CD14-positive monocyte (primary cell): Measurements from ENCODE around the gene EEF1G. TPM values are rescaled to one million over a fixed set of nuclear protein-coding genes. Genes with fewer than 3 reads are reported as not detected.
"Not testable (repeated sequence)": the region's sequence is repeated elsewhere in the genome, so short reads cannot be mapped to it uniquely, and the experiment has no call there.

Source experiments
- DNase-seq, 3 donors: peaks; one replicate each; pipeline ENCODE4 v3.0.0-alpha.2; 2011 to 2022
- H2AFZ ChIP-seq: 2 replicates; pipeline ENCODE4 v1.6.0; 2012; ENCODE audit warnings: mild to moderate bottlenecking, low read depth, low read length, inconsistent platforms; ENCODE audit not compliant: insufficient read depth, poor library complexity, severe bottlenecking
- H3K27ac ChIP-seq, 2 donors: 1 replicate in 1 of 2; 2 replicates in 1 of 2; pipeline ENCODE4 v1.5.1; 2012 to 2013; ENCODE audit warnings: low read length in 2 of 2, control low read depth in 1 of 2, inconsistent platforms in 1 of 2, low read depth in 1 of 2, mild to moderate bottlenecking in 1 of 2
- H3K27me3 ChIP-seq, 2 donors: one replicate each; pipeline versions ENCODE4 v1.6.0 to v1.6.1; 2011 to 2013; ENCODE audit warnings: low read length in 2 of 2; ENCODE audit not compliant: control insufficient read depth in 2 of 2, insufficient read depth in 2 of 2
- H3K36me3 ChIP-seq, 2 donors: replicated peaks in 1 of 2; 1 replicate in 1 of 2; 2 replicates in 1 of 2; pipeline versions ENCODE4 v1.5.1 to v1.6.1; 2012 to 2013; ENCODE audit warnings: low read length in 2 of 2, control low read depth in 1 of 2, inconsistent platforms in 1 of 2, mild to moderate bottlenecking in 1 of 2; ENCODE audit not compliant: insufficient read depth in 2 of 2, control insufficient read depth in 1 of 2
- H3K4me1 ChIP-seq, 2 donors: 1 replicate in 1 of 2; 2 replicates in 1 of 2; pipeline versions ENCODE4 v1.5.1 to v1.6.1; 2012 to 2013; ENCODE audit warnings: low read length in 2 of 2, control low read depth in 1 of 2, inconsistent platforms in 1 of 2, mild to moderate bottlenecking in 1 of 2, moderate library complexity in 1 of 2; ENCODE audit not compliant: insufficient read depth in 2 of 2, control insufficient read depth in 1 of 2
- H3K4me2 ChIP-seq: replicated peaks from 2 replicates; pipeline ENCODE3; 2012; ENCODE audit warnings: low read length, moderate library complexity, mild to moderate bottlenecking; ENCODE audit not compliant: poor library complexity, severe bottlenecking; ENCODE audit errors: extremely low read depth
- H3K4me3 ChIP-seq, 3 experiments: fragments of 200-600 bp in 1 of 3; sonication (generic) in 1 of 3; replicated peaks in 1 of 3; 1 replicate in 2 of 3; 2 replicates in 1 of 3; pipeline ENCODE4 v1.5.1; 2011 to 2013; ENCODE audit warnings: low read length in 3 of 3, mild to moderate bottlenecking in 3 of 3, control low read depth in 2 of 3, low read depth in 2 of 3, inconsistent platforms in 1 of 3, moderate library complexity in 1 of 3
- H3K79me2 ChIP-seq: 2 replicates; pipeline ENCODE4 v1.6.0; 2012; ENCODE audit warnings: mild to moderate bottlenecking, control low read depth, inconsistent platforms, low read length, moderate library complexity; ENCODE audit not compliant: insufficient read depth
- H3K9ac ChIP-seq: 2 replicates; pipeline ENCODE4 v1.6.0; 2017; ENCODE audit warnings: low read length, mild to moderate bottlenecking; ENCODE audit not compliant: insufficient read depth, poor library complexity, severe bottlenecking
- H3K9me3 ChIP-seq, 2 donors: replicated peaks in 1 of 2; 1 replicate in 1 of 2; 2 replicates in 1 of 2; pipeline versions ENCODE4 v1.5.1 to v1.6.1; 2012 to 2013; ENCODE audit warnings: low read length in 2 of 2, control low read depth in 1 of 2; ENCODE audit not compliant: control insufficient read depth in 1 of 2, insufficient read depth in 1 of 2
- H4K20me1 ChIP-seq: 2 replicates; pipeline ENCODE4 v1.6.0; 2012; ENCODE audit warnings: mild to moderate bottlenecking, low read length, control low read depth, moderate library complexity; ENCODE audit not compliant: insufficient read depth
- H3K27ac Mint-ChIP-seq, 7 donors: one replicate each; pipeline ENCODE4 v1.8.0; 2020; ENCODE audit warnings: mild to moderate bottlenecking in 7 of 7, mixed read lengths in 7 of 7, moderate library complexity in 6 of 7, inconsistent platforms in 2 of 7
- H3K27me3 Mint-ChIP-seq, 3 donors: one replicate each; pipeline ENCODE4 v1.8.0; 2021 to 2022; ENCODE audit warnings: low read depth in 3 of 3, mild to moderate bottlenecking in 3 of 3, mixed read lengths in 3 of 3, moderate library complexity in 3 of 3, inconsistent platforms in 1 of 3
- H3K36me3 Mint-ChIP-seq, 2 donors: one replicate each; pipeline ENCODE4 v1.8.0; 2020; ENCODE audit warnings: mixed read lengths in 2 of 2, inconsistent platforms in 1 of 2, mild to moderate bottlenecking in 1 of 2
- H3K4me1 Mint-ChIP-seq: one replicate; pipeline ENCODE4 v1.8.0; 2020; ENCODE audit warnings: mild to moderate bottlenecking, mixed read lengths
- H3K4me3 Mint-ChIP-seq, 2 donors: one replicate each; pipeline ENCODE4 v1.8.0; 2020; ENCODE audit warnings: mild to moderate bottlenecking in 2 of 2, mixed read lengths in 2 of 2, moderate library complexity in 1 of 2
- H3K9me3 Mint-ChIP-seq, 7 donors: one replicate each; pipeline ENCODE4 v1.8.0; 2020 to 2022; ENCODE audit warnings: mixed read lengths in 7 of 7, mild to moderate bottlenecking in 6 of 7, moderate library complexity in 6 of 7, inconsistent platforms in 2 of 7
- CTCF ChIP-seq: fragments of 200-600 bp; IDR thresholded peaks from one replicate; pipeline ENCODE4 v1.8.0; 2022; ENCODE audit warnings: antibody characterized with exemption, mild to moderate bottlenecking
- WGBS: methylation state at CpG from one replicate; pipeline ENCODE4 v1.1.5; 2013; ENCODE audit warnings: missing lambda C conversion rate; ENCODE audit not compliant: insufficient coverage; 5-methylcytosine and 5-hydroxymethylcytosine counted together
- intact Hi-C, 2 donors: fragments of 100-400 bp; cut with micrococcal nuclease; formaldehyde crosslinking; loops; one replicate each; pipeline versions ENCODE4 v1.15.0 to v1.15.1; 2023
- polyA plus RNA-seq, 3 donors: library from polyadenylated mRNA; depleted of rRNA in 1 of 3; unstranded in 2 of 3; stranded (reverse) in 1 of 3; fragments of 300-500 nt in 2 of 3; fragments of >200 nt in 1 of 3; fragmentation: Illumina TruSeq in 2 of 3; gene quantifications; 1 replicate in 2 of 3; 2 replicates in 1 of 3; pipeline ENCODE4 v1.2.3, GENCODE V29; 2012 to 2021

Gene EEF1G
- polyA plus RNA-seq, 3 donors, result 490 to 603 (median 491) TPM

GRCh38 chr11:62560566-62561103 lies 13.1 kb downstream of the EEF1G start:
- Histone ChIP-seq H2AFZ (no peak overlapping the region), H3K4me2 (no peak overlapping the region), H3K27ac (peak overlapping the region; percentile 10 to 56), H3K36me3 (peaks cover 52 to 56% of the 10 kb centered on the region in 2 donors), H3K27me3 (no peaks in the 10 kb centered on the region), H3K4me1 (peaks cover 36 to 44% of the 10 kb centered on the region in 2 donors), H3K4me3 (no peak overlapping the region), H3K9ac (no peak overlapping the region), H3K9me3 (no peaks in the 10 kb centered on the region), H3K79me2 (peaks cover 74% of the 10 kb centered on the region), H4K20me1 (peaks cover 39% of the 10 kb centered on the region)
- TF ChIP-seq CTCF, result peak; percentile 78
- intact Hi-C loops, result loop anchor here in 1 of 2 donors (5.0 kb wide), 1 partner anchor 138 kb away; no protein-coding TSS in a partner anchor
- Mint-ChIP-seq H3K4me1 (peaks cover 37% of the 10 kb centered on the region), H3K9me3 (no peaks in the 10 kb centered on the region), H3K27me3 (peaks cover 0 to 2% (median 2%) of the 10 kb centered on the region in 3 donors), H3K36me3 (peaks cover 43 to 72% of the 10 kb centered on the region in 2 donors), H3K4me3 (no peak overlapping the region), H3K27ac (peak overlapping the region; percentile 70 to 87 (median 81))
- WGBS, result 100% methylated on average over 2 of the region's 2 CpGs
- peak; percentile 88 to 94 (median 90) for DNase-seq

- Histone ChIP-seq H4K20me1 (peaks cover 30% of the 10 kb centered on the region), H3K4me1 (peaks cover 46 to 54% of the 10 kb centered on the region in 2 donors), H3K27ac (peak overlapping the region in 1 of 2 donors; percentile 26), H3K79me2 (peaks cover 69% of the 10 kb centered on the region), H3K36me3 (peaks cover 43 to 46% of the 10 kb centered on the region in 2 donors)
- not testable (repeated sequence) for H3K9me3 ChIP-seq, H3K9ac ChIP-seq, H3K27me3 Mint-ChIP-seq, H2AFZ ChIP-seq, H3K27me3 ChIP-seq, H3K4me3 ChIP-seq, DNase-seq, H3K9me3 Mint-ChIP-seq, H3K4me2 ChIP-seq, H3K4me3 Mint-ChIP-seq
- Mint-ChIP-seq H3K36me3 (peaks cover 34 to 62% of the 10 kb centered on the region in 2 donors), H3K4me1 (peaks cover 47% of the 10 kb centered on the region), H3K27ac (peak overlapping the region; percentile 30 to 87 (median 78))
- intact Hi-C loops, result loop anchor here (2.0 to 5.0 kb wide), 2 partner anchors 19 to 137 kb away; no protein-coding TSS in a partner anchor
- 84% methylated on average over 4 of the region's 5 CpGs for WGBS
These were observed 14.1 kb downstream of the EEF1G start for GRCh38 chr11:62559626-62560025.
